NCI-H187 treated with DMSO at 0.1 percent for 48 hours (cell line): ENCODE results near the gene RIPPLY3.

Source experiments
- DNase-seq: peaks from one replicate; lab custom pipeline; 2025; lab: John Stamatoyannopoulos, UW

RIPPLY3 gene

DNA sequence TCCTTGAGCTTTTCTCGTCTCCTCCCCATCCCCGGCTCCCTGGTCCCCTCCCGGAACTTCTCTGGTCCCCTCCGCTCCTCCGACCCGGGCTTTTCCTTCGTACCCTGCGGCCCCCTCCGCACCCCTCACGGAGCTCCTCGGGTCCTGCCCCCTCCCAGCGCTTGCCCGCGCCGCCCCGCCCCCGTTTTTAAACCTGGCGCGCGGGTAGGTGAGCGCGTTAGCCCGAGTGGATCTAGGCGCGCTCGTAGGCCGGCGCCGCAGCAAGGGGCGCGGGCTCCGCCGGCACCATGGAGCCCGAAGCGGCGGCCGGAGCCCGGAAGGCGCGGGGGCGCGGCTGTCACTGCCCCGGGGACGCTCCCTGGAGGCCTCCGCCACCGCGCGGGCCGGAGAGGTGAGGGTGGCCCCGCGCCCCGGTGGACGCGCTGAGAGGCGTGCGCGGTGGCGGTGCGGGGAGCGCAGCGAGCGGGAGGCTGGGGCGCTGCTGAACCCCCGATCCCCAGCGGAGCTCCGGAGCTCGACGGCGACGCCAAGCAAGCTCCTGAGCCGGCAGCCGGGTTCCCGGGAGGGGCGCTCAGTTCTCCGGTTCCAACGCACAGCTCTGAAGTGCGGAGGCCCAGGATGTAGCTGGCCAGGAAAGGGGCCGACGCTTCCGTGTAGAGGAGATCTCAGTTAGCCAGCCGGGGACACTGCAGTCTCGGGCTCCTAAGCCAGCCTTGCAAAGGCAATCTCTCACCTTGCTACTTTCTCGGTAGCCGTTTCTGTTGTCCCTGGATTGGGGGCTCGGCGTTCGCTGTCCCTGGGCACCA lies at the start of gene RIPPLY3:
RIPPLY3 (plus strand) TSS at position 217 of the 806 bp plus-strand sequence; CDS start at position 288, 71 bp downstream.
- no peak for DNase-seq

GRCh38 chr21:36959020-36959835 lies 47.3 kb upstream of the RIPPLY3 start:
- no peak for DNase-seq

DNA sequence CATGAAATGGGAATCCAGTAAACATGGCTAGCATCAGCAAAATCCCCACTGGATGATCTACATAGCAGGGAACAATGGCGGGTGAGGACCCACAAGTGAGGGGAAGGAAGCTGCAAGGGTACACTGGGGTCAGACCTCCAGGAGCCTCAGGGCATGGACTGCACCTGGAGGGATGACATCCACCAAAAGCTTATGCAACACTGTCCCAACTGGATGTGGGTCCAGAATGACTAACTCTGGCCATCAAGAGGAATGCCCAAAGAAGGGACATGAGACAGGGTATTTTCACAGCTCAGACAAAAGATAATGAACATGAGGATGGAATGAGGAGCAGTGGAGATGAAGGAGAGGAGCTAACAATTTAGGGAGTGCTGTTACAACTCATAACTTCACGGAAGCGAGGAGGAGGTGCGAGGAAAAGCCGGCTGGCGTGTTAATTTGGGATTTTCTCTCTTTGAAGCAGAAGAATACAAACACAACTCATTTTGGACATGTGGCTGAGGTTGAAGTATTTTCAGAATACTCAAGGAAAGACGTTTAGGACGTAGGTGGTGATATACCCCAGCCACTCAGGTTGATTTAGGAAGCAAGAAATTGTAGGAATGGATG lies 45.7 kb upstream of the RIPPLY3 start:
- DNase-seq: no peak

- DNase-seq: no peak
Measured at GRCh38 chr21:36962098-36962780, 44.3 kb upstream of the RIPPLY3 start.

DNA sequence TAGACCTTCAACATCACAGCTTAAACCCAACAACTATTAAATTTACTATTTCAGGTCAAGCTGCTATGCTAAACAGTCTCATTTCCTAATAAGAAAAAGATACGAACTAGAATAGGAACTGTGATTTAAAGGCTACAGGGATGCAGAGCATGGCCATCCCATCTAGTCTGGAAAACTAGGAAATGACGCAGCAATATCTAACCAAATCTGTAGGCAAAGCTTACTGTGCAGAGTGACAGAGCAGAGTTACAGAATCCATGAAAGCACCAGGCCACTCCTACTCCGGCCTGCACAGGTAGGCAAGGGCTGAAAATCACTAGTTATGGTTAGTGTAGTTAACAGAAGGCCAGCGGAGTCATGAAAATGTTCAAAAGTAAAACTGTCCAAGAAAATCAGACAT lies 42.1 kb upstream of the RIPPLY3 start:
- no peak for DNase-seq

DNA sequence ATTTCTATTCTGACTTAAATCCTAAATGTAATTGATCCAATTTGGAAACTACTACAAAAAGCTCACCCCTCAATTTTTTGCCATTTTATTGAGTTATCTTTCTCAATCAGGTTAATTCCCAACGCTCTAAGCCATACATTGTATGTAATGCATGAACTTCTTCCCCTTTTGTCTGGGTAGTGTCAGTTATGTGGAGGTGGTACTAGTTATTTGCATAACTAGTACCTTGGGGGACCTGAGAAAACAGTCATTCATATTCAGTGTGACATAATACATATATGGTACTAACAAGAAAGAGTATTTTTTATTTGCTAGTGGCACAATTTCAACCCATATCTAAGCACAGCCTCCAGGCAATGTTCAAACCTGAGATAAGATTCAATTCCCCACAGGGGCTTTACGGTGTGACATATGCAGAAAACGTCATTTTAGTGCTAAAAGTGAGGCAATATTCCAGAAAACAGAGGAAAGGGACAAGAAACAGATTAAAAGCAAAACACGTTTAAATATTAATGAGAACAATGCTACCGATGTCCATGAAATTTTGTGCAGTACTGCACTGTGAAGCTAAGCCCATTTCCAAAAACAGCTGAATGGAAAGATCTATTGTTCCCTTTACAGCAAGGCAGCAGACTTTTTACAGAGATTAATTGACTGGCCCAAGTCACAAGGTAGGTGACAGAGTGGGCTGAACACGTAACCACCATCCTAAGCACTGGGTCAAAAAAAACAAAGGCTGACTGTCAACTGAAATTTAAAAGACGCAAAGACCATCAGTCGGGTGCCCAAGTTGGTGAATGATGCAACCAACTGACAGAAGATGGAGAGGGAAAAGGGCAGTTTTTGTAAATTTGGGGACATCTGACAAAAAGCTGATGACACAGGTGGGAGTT lies 41.4 kb upstream of the RIPPLY3 start:
- DNase-seq: no peak

DNA sequence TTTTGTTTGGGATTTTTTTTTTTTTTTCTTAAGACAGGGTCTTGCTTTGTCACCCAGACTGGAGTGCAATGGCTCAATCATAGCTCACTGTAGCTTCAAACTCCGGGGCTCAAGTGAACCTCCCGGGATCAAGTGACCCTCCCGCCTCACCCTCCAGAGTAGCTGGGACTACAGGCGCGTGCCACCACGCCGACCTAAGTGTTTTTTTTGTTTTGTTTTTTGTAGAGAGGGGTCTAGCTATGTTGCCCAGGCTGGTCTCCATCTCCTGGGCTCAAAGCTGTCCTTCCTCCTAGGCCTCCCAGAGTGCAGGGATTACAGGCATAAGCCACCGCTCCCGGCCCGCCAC lies 40.8 kb upstream of the RIPPLY3 start:
- DNase-seq: no peak

- DNase-seq: peak; percentile 9
Measured at GRCh38 chr21:36966066-36966820, 40.3 kb upstream of the RIPPLY3 start, which contains the start of gene HLCS. Gene HLCS (minus strand): TSS chr21:36966669. CDS start chr21:36966638, 31 bp downstream.

DNA sequence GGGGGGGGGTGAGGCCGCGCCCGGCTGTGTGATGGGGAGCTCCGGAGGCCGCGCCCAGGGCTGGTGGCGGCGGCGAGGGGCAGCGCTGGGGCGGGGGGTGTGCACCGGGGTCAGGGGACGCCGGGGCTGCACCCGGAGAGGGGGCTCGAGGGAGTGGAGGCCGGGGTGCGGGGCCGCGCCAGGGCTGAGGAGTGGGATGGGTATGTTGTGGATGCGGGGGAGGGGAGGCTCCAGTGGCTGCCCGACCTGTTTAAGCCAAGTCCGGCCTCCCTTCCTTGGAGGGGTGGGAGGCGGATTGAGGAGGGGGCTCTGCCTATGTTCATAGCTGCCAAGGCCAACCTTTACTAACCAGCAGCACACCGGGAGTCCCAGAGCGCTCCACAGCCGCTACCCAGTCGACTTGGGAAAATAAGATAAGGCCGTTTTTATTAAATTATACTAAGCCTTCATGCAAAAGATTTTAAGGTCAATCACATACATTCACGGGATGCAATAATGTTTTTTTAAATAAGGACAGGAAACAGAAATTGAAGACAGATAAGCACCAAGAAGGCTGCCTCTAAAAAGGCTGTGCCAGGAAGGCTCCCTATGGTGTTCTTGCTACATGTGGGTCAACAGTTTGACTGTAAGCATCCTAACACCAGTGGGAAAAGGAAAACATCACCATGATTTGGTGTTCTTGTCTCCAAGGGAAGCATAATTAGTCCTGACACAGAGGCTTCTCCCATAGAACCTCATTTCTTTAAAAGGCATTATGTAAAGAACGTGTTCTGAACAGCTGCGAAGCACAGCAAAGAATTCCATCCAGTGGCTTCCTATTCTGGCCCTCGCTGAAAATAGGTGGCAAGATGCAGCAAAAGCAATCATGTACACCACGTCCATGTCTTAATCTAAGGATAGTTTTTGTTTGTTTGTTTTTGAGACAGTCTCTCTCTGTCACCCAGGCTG lies 39.4 kb upstream of the RIPPLY3 start:
- DNase-seq: no peak

GRCh38 chr21:36968414-36968813 lies 38.1 kb upstream of the RIPPLY3 start:
- DNase-seq: no peak

GRCh38 chr21:36968976-36969375 lies 37.5 kb upstream of the RIPPLY3 start:
- no peak for DNase-seq

DNA sequence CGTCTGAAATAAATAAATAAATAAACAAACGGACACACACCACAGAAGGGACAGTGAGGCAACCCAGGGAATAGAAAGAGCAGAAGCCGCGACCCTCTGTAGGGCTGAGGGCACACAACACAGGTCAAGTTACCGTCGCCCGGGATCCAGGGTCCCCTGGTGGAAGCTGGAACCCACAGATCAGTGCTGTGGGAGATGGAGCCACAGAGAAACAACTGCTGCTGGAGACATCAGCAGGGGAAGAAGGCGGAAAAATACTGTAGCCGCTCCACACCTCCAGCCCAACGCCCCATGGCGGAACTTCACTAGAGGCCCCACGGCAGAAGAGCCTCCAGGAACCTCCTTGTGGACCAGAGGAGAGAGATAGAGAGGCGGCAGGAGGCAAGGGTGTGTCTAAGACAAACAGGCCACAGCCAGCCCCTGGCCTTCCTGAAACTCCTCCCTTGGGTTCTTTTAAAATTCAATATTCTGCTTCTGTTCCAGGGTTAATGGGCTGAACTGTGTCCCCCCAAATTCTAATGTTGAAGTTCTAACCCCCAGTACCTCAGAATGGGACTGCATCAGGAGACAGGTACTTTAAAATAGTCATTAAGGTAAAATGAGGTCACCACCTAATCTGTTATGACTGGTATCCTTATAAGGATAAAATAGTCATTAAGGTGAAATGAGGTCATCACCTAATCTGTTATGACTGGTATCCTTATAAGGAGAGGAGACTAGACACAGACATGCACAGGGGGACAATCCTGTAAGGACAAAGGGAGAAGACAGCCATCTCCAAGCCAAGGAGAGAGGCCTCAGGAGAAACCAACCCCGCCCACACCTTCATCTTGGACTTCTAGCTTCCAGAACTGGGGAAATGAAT lies 32.3 kb upstream of the RIPPLY3 start:
- no peak for DNase-seq

- no peak for DNase-seq
Measured at GRCh38 chr21:36974851-36975192, 31.7 kb upstream of the RIPPLY3 start.

GRCh38 chr21:36976228-36976861 lies 30.2 kb upstream of the RIPPLY3 start:
- no peak for DNase-seq

DNA sequence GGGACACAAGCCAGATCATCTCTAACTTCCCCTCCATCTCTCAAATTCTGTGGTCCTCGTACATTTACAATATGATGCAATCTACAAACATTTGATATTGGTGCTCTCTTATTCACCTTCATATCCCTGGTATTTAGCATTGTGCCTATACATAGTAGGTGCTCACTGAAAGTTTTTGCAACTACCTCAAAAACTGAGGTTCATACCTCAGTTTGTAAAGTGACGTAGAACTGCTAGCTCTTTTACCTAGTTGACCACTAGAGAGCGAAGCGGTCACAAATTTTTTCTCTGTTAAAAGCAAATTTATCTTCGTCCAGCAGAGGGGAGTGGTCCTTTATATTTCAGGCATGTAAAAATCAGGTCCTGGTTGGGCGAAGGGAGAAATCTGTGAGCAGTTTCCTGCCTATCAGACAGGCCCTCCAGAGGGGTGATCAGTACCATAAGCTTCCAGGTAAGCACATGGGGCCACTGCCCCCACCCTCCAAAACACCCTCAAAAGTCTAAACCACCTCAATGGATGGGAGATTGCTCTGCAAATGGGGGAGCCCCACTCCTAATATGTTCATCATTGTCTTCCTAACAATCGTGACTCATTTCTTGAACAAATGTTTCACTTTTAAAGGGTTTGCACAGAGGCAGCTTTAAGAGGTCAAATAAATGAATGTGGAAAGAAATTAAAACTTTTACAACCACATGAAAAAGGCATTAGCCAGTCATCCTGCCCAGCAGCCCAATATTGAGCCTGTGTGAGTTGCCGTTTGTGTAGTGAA lies 29.4 kb upstream of the RIPPLY3 start:
- no peak for DNase-seq

GRCh38 chr21:36980280-36981048 lies 26.0 kb upstream of the RIPPLY3 start:
- no peak for DNase-seq
